IMR-90 (cell line): ENCODE measurements around the gene MDM1. TPM values are rescaled to one million over a fixed set of nuclear protein-coding genes. Genes with fewer than 3 reads are reported as not detected.

Source experiments
- ATAC-seq: fragments of 200-7000 bp; cut with Tn5 transposase; 2 replicates; pipeline ENCODE4 v1.9.1; 2020; ENCODE audit warnings: low read depth, mild to moderate bottlenecking, moderate library complexity
- BruUV-seq: library from RNA; stranded (reverse); fragments of 400-500 nt; replicated peaks from 2 replicates; lab custom pipeline; 2021; lab: Mats Ljungman, UMichigan
- CTCF ChIA-PET: fragments of 300-600 bp; formaldehyde crosslinking; extraction: SDS; loops from one replicate; lab custom pipeline; 2021; ENCODE audit warnings: antibody characterized with exemption; lab: Yijun Ruan, JAX
- POLR2A ChIA-PET: fragments of 300-600 bp; sonication (Branson Sonifier 250); formaldehyde crosslinking; loops from one replicate; lab custom pipeline; 2022; ENCODE audit warnings: antibody characterized with exemption; ENCODE audit not compliant: unreplicated experiment; lab: Charles Lee
- DNase-seq: peaks from one replicate; pipeline ENCODE4 v3.0.0; 2013
- H2AFZ ChIP-seq: replicated peaks from 2 replicates; pipeline ENCODE3; 2013; ENCODE audit warnings: low read length, mild to moderate bottlenecking; ENCODE audit not compliant: poor library complexity
- H2AK5ac ChIP-seq: 2 replicates; pipeline ENCODE4 v1.6.1; 2013; ENCODE audit warnings: low read depth, low read length, inconsistent platforms
- H2AK9ac ChIP-seq: replicated peaks from 2 replicates; pipeline ENCODE3; 2013; ENCODE audit warnings: mild to moderate bottlenecking, low read depth, low read length, moderate library complexity; ENCODE audit not compliant: poor library complexity
- H2BK120ac ChIP-seq: 2 replicates; pipeline ENCODE4 v1.6.1; 2013; ENCODE audit warnings: low read depth, low read length, inconsistent platforms
- H2BK15ac ChIP-seq: 3 replicates; pipeline ENCODE4 v1.6.1; 2013; ENCODE audit warnings: low read depth, low read length, inconsistent platforms
- H2BK20ac ChIP-seq: 2 replicates; pipeline ENCODE4 v1.6.1; 2013; ENCODE audit warnings: low read depth, mild to moderate bottlenecking, inconsistent platforms, low read length, moderate library complexity
- H2BK5ac ChIP-seq: 2 replicates; pipeline ENCODE4 v1.6.1; 2013; ENCODE audit warnings: mild to moderate bottlenecking, low read depth, low read length, inconsistent platforms; ENCODE audit not compliant: poor library complexity, severe bottlenecking
- H3K14ac ChIP-seq: replicated peaks from 2 replicates; pipeline ENCODE4 v1.6.1; 2013; ENCODE audit warnings: low read depth, low read length, inconsistent platforms
- H3K18ac ChIP-seq: 2 replicates; pipeline ENCODE4 v1.6.1; 2013; ENCODE audit warnings: low read depth, low read length, control low read depth
- H3K23ac ChIP-seq: 2 replicates; pipeline ENCODE4 v1.6.1; 2013; ENCODE audit warnings: low read depth, low read length, inconsistent platforms
- H3K27ac ChIP-seq: 2 replicates; pipeline ENCODE4 v1.5.1; 2013; ENCODE audit warnings: mild to moderate bottlenecking, control low read depth, low read length; ENCODE audit not compliant: insufficient read depth
- H3K27me3 ChIP-seq: 2 replicates; pipeline ENCODE4 v1.6.1; 2013; ENCODE audit warnings: low read length; ENCODE audit not compliant: control insufficient read depth, insufficient read depth
- H3K36me3 ChIP-seq: 2 replicates; pipeline ENCODE4 v1.6.1; 2013; ENCODE audit warnings: low read length, mixed read lengths; ENCODE audit not compliant: control insufficient read depth, insufficient read depth
- H3K4ac ChIP-seq: 2 replicates; pipeline ENCODE4 v1.6.1; 2013; ENCODE audit warnings: low read depth, low read length, inconsistent platforms
- H3K4me1 ChIP-seq: 2 replicates; pipeline ENCODE4 v1.6.1; 2013; ENCODE audit warnings: low read length, mixed read lengths; ENCODE audit not compliant: control insufficient read depth, insufficient read depth
- H3K4me2 ChIP-seq: 2 replicates; pipeline ENCODE4 v1.6.1; 2013; ENCODE audit warnings: low read depth, mild to moderate bottlenecking, control low read depth, low read length, moderate library complexity
- H3K4me3 ChIP-seq: 2 replicates; pipeline ENCODE4 v1.5.1; 2013; ENCODE audit warnings: low read depth, mild to moderate bottlenecking, control low read depth, low read length, moderate library complexity; ENCODE audit not compliant: insufficient read depth
- H3K56ac ChIP-seq: 2 replicates; pipeline ENCODE4 v1.6.1; 2013; ENCODE audit warnings: low read length, inconsistent platforms; ENCODE audit not compliant: insufficient read depth; ENCODE audit errors: extremely low read depth
- H3K79me1 ChIP-seq, 2 experiments: 2 replicates each; pipeline ENCODE4 v1.6.1; 2013; ENCODE audit warnings: low read length in 2 of 2, inconsistent platforms in 1 of 2, low read depth in 1 of 2
- H3K9ac ChIP-seq: 2 replicates; pipeline ENCODE4 v1.6.1; 2013; ENCODE audit warnings: low read depth, low read length, control low read depth
- H3K9me1 ChIP-seq: 2 replicates; pipeline ENCODE4 v1.6.1; 2013; ENCODE audit warnings: low read length, inconsistent platforms; ENCODE audit not compliant: insufficient read depth
- H3K9me3 ChIP-seq: 2 replicates; pipeline ENCODE4 v1.6.1; 2013; ENCODE audit warnings: low read length; ENCODE audit not compliant: control insufficient read depth, insufficient read depth
- H4K20me1 ChIP-seq: 2 replicates; pipeline ENCODE4 v1.6.1; 2013; ENCODE audit warnings: low read length, inconsistent platforms; ENCODE audit not compliant: insufficient read depth
- H4K5ac ChIP-seq: 2 replicates; pipeline ENCODE4 v1.6.1; 2013; ENCODE audit warnings: mild to moderate bottlenecking, low read depth, low read length, control low read depth
- H4K8ac ChIP-seq, 2 experiments: 2 replicates each; pipeline ENCODE4 v1.6.1; 2013; ENCODE audit warnings: low read depth in 2 of 2, low read length in 2 of 2, control low read depth in 1 of 2, inconsistent platforms in 1 of 2
- H4K91ac ChIP-seq: 2 replicates; pipeline ENCODE4 v1.6.1; 2013; ENCODE audit warnings: low read depth, low read length, inconsistent platforms; ENCODE audit not compliant: insufficient read depth
- BHLHE40 ChIP-seq: fragments of 150-350 bp; IDR thresholded peaks from 2 replicates; pipeline ENCODE4 v1.6.1; 2016; ENCODE audit warnings: mild to moderate bottlenecking, low read depth, low read length
- CHD1 ChIP-seq: IDR thresholded peaks from 2 replicates; pipeline ENCODE4 v1.6.1; 2012; ENCODE audit warnings: low read depth, low read length, improper control_type of control experiment
- CTCF ChIP-seq: conservative IDR thresholded peaks from 2 replicates; pipeline ENCODE4 v1.5.1; 2012; ENCODE audit warnings: mild to moderate bottlenecking, low read depth, low read length, improper control_type of control experiment
- ELK1 ChIP-seq: fragments of 150-350 bp; IDR thresholded peaks from 2 replicates; pipeline ENCODE4 v1.6.1; 2016; ENCODE audit warnings: low read depth, mild to moderate bottlenecking, low read length, moderate library complexity, borderline replicate concordance
- MAFK ChIP-seq: IDR thresholded peaks from 2 replicates; pipeline ENCODE4 v1.6.1; 2012; ENCODE audit warnings: low read depth, low read length, improper control_type of control experiment
- MAZ ChIP-seq: IDR thresholded peaks from 2 replicates; pipeline ENCODE4 v1.6.1; 2012; ENCODE audit warnings: low read depth, mild to moderate bottlenecking, low read length, improper control_type of control experiment, moderate library complexity, borderline replicate concordance
- NFE2L2 ChIP-seq: fragments of 150-350 bp; IDR thresholded peaks from 2 replicates; pipeline ENCODE4 v1.6.1; 2016; ENCODE audit warnings: low read depth, mild to moderate bottlenecking, low read length
- RAD21 ChIP-seq: IDR thresholded peaks from 2 replicates; pipeline ENCODE4 v1.6.1; 2012; ENCODE audit warnings: low read length, improper control_type of control experiment
- RCOR1 ChIP-seq: IDR thresholded peaks from 2 replicates; pipeline ENCODE4 v1.6.1; 2012; ENCODE audit warnings: mild to moderate bottlenecking, low read length, improper control_type of control experiment; ENCODE audit not compliant: insufficient replicate concordance
- RFX5 ChIP-seq: IDR thresholded peaks from 2 replicates; pipeline ENCODE4 v1.8.0; 2012; ENCODE audit warnings: low read depth, mild to moderate bottlenecking, low read length, moderate library complexity
- WGBS, 2 experiments: methylation state at CpG; one replicate each; pipeline versions ENCODE4 v1.1.5 to v1.1.7; 2013; ENCODE audit warnings: missing lambda C conversion rate in 2 of 2; ENCODE audit not compliant: insufficient read length in 1 of 2; ENCODE audit errors: extremely low coverage in 2 of 2; 5-methylcytosine and 5-hydroxymethylcytosine counted together
- dilution Hi-C: fragments of 300-500 bp; cut with HindIII; formaldehyde crosslinking; loops from one replicate; pipeline ENCODE4 v1.14.3; 2018; ENCODE audit warnings: low sequenced_read_pairs; ENCODE audit not compliant: unreplicated experiment
- in situ Hi-C: fragments of 300-500 bp; cut with MboI; formaldehyde crosslinking; loops from 3 replicates; pipeline ENCODE4 v1.14.3; 2019; ENCODE audit warnings: low sequenced_read_pairs, inconsistent platforms, mixed read lengths
- intact Hi-C: fragments of 100-400 bp; cut with micrococcal nuclease; formaldehyde crosslinking; loops from 2 replicates; pipeline ENCODE4 v1.10.0; 2022
- polyA plus RNA-seq, 3 experiments: library from polyadenylated mRNA; depleted of rRNA; stranded (reverse); fragments of >200 nt; gene quantifications; 2 replicates each; pipeline ENCODE4 v1.2.3, GENCODE V29; 2012; ENCODE audit warnings: low replicate concordance in 1 of 3
- total RNA-seq: library from RNA; depleted of rRNA; stranded (reverse); fragments of >200 nt; gene quantifications from 2 replicates; pipeline ENCODE4 v1.2.3, GENCODE V29; 2012

MDM1 gene
- total and polyA plus RNA-seq, 2 of the 4 experiments (the other 2 are of a cell fraction): 5.6 to 5.7 TPM

- no peak overlapping the region for H3K14ac ChIP-seq
- no peak for DNase-seq
- no peak overlapping the region for H3K18ac ChIP-seq
- 0 out of 4 replicates have a peak, but pooled peaks cover 0 to 4% of the 10 kb centered on the region in 2 experiments for H3K79me1 ChIP-seq
- intact Hi-C loops (no loop called here), dilution Hi-C loops (no loop called here), in situ Hi-C loops (loop anchor here (25.0 kb wide), 1 partner anchor 317 kb away; the partner anchor contains the start of gene NUP107)
- H3K4me1 ChIP-seq: peaks cover 2% of the 10 kb centered on the region; the same call in 1 of the 2 replicates
- POLR2A ChIA-PET: no interaction called here
- H2BK5ac ChIP-seq: no peak overlapping the region
- no peak for TF ChIP-seq BHLHE40
- no peak for TF ChIP-seq RFX5
- no peak for TF ChIP-seq ELK1
- TF ChIP-seq MAFK: no peak
- TF ChIP-seq RCOR1: no peak
- TF ChIP-seq NFE2L2: no peak
- no peak for TF ChIP-seq CTCF
- TF ChIP-seq CHD1: no peak
- no peak for TF ChIP-seq RAD21
- TF ChIP-seq MAZ: no peak
- H3K36me3 ChIP-seq: no peaks in the 10 kb centered on the region
- H3K27me3 ChIP-seq: no peaks in the 10 kb centered on the region
- H3K9me3 ChIP-seq: no peaks in the 10 kb centered on the region
- 40% methylated on average over 1 of the region's 3 CpGs; no CpG with 5 or more reads in 1 of the 2 experiments for WGBS, 2 experiments
- no peak overlapping the region for H2BK20ac ChIP-seq
- no peak overlapping the region for H4K5ac ChIP-seq
- H3K27ac ChIP-seq: no peak overlapping the region
- no peak overlapping the region for H3K9ac ChIP-seq
- no peak overlapping the region for H3K56ac ChIP-seq
- H2BK15ac ChIP-seq: no peak overlapping the region
- H2BK120ac ChIP-seq: no peak overlapping the region
- no peak overlapping the region for H3K23ac ChIP-seq
- no peak overlapping the region for H2AK9ac ChIP-seq
- H2AK5ac ChIP-seq: no peak overlapping the region
- no peak overlapping the region for H3K4me3 ChIP-seq
- ATAC-seq: no peak
- peaks cover 8% of the 10 kb centered on the region; the same call in 1 of the 2 replicates for H3K9me1 ChIP-seq
- no TSS peak for BruUV-seq
- H3K4me2 ChIP-seq: no peak overlapping the region
- H4K8ac ChIP-seq: no peak overlapping the region
- H3K4ac ChIP-seq: no peak overlapping the region
- CTCF ChIA-PET: no interaction called here
- H4K91ac ChIP-seq: no peak overlapping the region
- no peaks in the 10 kb centered on the region for H4K20me1 ChIP-seq
- H2AFZ ChIP-seq: no peak overlapping the region
Observed at GRCh38 chr12:68370667-68371066, 38.5 kb upstream of the MDM1 start.
